ENCODE results near the gene YDJC. TPM values are rescaled to one million over a fixed set of nuclear protein-coding genes. Genes with fewer than 3 reads are reported as not detected.
"Not testable (repeated sequence)": the region's sequence is repeated elsewhere in the genome, so short reads cannot be mapped to it uniquely, and the experiment has no call there.

YDJC gene
- total and polyA plus RNA-seq, 2 of the 13 experiments (the other 11 are each of a cell fraction or from before 2014, with no cell fraction given) = 15.3 to 32.0 TPM

GRCh38 chr22:21679383-21679782, 49.6 kb upstream of the YDJC start:
- no peak overlapping the region for H3K4me3 ChIP-seq (replicated peaks in 1 of 3; ENCODE audit: insufficient read depth in 1 of 3, low read depth in 2 of 3, low read length in 3 of 3)
- H3K9ac ChIP-seq (ENCODE audit: insufficient read depth, low read depth, low read length) = no peak overlapping the region
- H3K27me3 ChIP-seq (ENCODE audit: control insufficient read depth in 1 of 2, insufficient read depth in 2 of 2, low read length in 2 of 2) = no peaks in the 10 kb centered on the region; a peak in 1 of 5 replicates
- no peaks in the 10 kb centered on the region for H3K9me3 ChIP-seq (ENCODE audit: low read length)
- H3K27ac ChIP-seq (ENCODE audit: extremely low read length, insufficient read depth, low read length) = no peak overlapping the region
- no peaks in the 10 kb centered on the region for H3K79me2 ChIP-seq (ENCODE audit: insufficient read depth, low read length)
- H3K36me3 ChIP-seq (replicated peaks in 1 of 2; ENCODE audit: control insufficient read depth in 1 of 2, insufficient read depth in 2 of 2, low read length in 2 of 2) = peaks cover 16 to 50% of the 10 kb centered on the region in 2 experiments; a peak in 4 of 5 replicates
- ATAC-seq (no peak), DNase-seq (ENCODE audit: low spot score) (no peak), FAIRE-seq (no peak)
- in situ Hi-C loops (cut with HindIII; ENCODE audit: extremely low pct_ligation_motif_present, low pct_unique_long_range_greater_than_20kb) (no loop called here), intact Hi-C loops (cut with micrococcal nuclease; ENCODE audit: unreplicated experiment) (no loop called here)
- no peaks in the 10 kb centered on the region for H4K20me1 ChIP-seq (ENCODE audit: insufficient read depth, low read length)
- no TSS peak for BruUV-seq (replicated peaks)
- no peak overlapping the region for H3K4me2 ChIP-seq (ENCODE audit: low read depth, low read length)
- H2AFZ ChIP-seq (ENCODE audit: low read length) = no peak overlapping the region
- ChIA-PET CTCF (ENCODE audit: low intra/inter-chr PET ratio, low total read pairs) (no interaction called here), POLR2A (no interaction called here)
- H3K4me1 ChIP-seq (ENCODE audit: insufficient read depth, low read length) = peaks cover 25% of the 10 kb centered on the region
- TF ChIP-seq ZSCAN12 (CRISPR knock-in tag; IDR thresholded peaks at IDR 0.05) = no peak
- TF ChIP-seq SIN3A (IDR thresholded peaks at IDR 0.05; ENCODE audit: borderline replicate concordance, low read depth, low read length) = no peak
- TF ChIP-seq BRCA1 (CRISPR knock-in tag; IDR thresholded peaks at IDR 0.05) = no peak
- TF ChIP-seq JUND (CRISPR knock-in tag; IDR thresholded peaks at IDR 0.05) = no peak
- TF ChIP-seq NFAT5 (CRISPR knock-in tag; IDR thresholded peaks at IDR 0.05) = no peak
- no peak for TF ChIP-seq ELF1 (CRISPR knock-in tag; IDR thresholded peaks at IDR 0.05)
- WGBS (ENCODE audit: low lambda C conversion rate) = 83% methylated on average over 4 of the region's 4 CpGs

- ATAC-seq; in situ Hi-C loops (cut with HindIII; ENCODE audit: extremely low pct_ligation_motif_present, low pct_unique_long_range_greater_than_20kb); H3K79me2 ChIP-seq (ENCODE audit: insufficient read depth, low read length); H3K9ac ChIP-seq (ENCODE audit: insufficient read depth, low read depth, low read length); H4K20me1 ChIP-seq (ENCODE audit: insufficient read depth, low read length); H3K4me3 ChIP-seq (replicated peaks in 1 of 3; ENCODE audit: insufficient read depth in 1 of 3, low read depth in 2 of 3, low read length in 3 of 3); H3K27ac ChIP-seq (ENCODE audit: extremely low read length, insufficient read depth, low read length); POLR2A ChIA-PET; CTCF ChIA-PET (ENCODE audit: low intra/inter-chr PET ratio, low total read pairs); BruUV-seq (replicated peaks); H3K9me3 ChIP-seq (ENCODE audit: low read length); DNase-seq (ENCODE audit: low spot score); FAIRE-seq; H3K27me3 ChIP-seq (ENCODE audit: control insufficient read depth in 1 of 2, insufficient read depth in 2 of 2, low read length in 2 of 2); H3K4me2 ChIP-seq (ENCODE audit: low read depth, low read length); H2AFZ ChIP-seq (ENCODE audit: low read length); intact Hi-C loops (cut with micrococcal nuclease; ENCODE audit: unreplicated experiment): not testable (repeated sequence)
- Histone ChIP-seq H3K36me3 (replicated peaks in 1 of 2; ENCODE audit: control insufficient read depth in 1 of 2, insufficient read depth in 2 of 2, low read length in 2 of 2) (peaks cover 16 to 52% of the 10 kb centered on the region in 2 experiments; a peak in 4 of 5 replicates), H3K4me1 (ENCODE audit: insufficient read depth, low read length) (peaks cover 30% of the 10 kb centered on the region)
- WGBS (ENCODE audit: low lambda C conversion rate) = 98% methylated on average over 12 of the region's 12 CpGs
Measured at GRCh38 chr22:21678842-21679241, 49.0 kb upstream of the YDJC start.
